Measurements from ENCODE around the gene PPFIA4.

DNA sequence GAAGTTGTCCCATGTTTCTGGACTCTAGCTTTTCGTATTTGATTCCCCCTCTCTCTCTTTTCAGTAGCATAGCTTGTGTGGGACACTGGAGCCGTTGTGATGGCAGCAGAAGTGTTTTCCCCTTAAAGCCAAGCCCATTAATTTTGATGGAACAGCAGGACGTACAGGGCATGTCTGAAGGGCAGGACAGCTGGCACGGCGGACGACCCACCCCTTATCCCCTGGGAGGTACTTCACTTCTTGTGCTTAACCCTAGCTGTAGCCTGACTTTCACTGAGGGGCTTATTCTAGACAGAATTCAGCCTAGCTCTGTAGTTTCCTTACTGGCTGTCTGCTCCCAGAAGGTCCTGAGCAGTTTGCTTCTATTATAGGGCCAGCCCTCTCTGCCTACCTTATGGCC is 8.6 kb upstream of the PPFIA4 start:
- TF ChIP-seq YY1 (IDR thresholded peaks at IDR 0.05; ENCODE audit: insufficient read depth, insufficient read length) (no peak), ZNF274 (IDR thresholded peaks at IDR 0.05; ENCODE audit: low read depth, low read length) (no peak)
